ENCODE measurements around the gene CXCL14. TPM values are rescaled to one million over a fixed set of nuclear protein-coding genes. Genes with fewer than 3 reads are reported as not detected.

CXCL14 gene
- total RNA-seq, 1 experiment from 2014 or later, result not detected

GRCh38 chr5:135605221-135605620 is 26.4 kb upstream of the CXCL14 start:
- no peak for TF ChIP-seq CTCF (conservative IDR thresholded peaks at IDR 0.05; ENCODE audit: low read depth, low read length)
- no peak for TF ChIP-seq EZH2 (IDR thresholded peaks at IDR 0.05; ENCODE audit: borderline replicate concordance, low read depth, low read length, poor library complexity, severe bottlenecking)
- Histone ChIP-seq H3K36me3 (ENCODE audit: insufficient read depth, low read length, poor library complexity, severe bottlenecking) (no peaks in the 10 kb centered on the region), H3K4me3 (ENCODE audit: low read depth, low read length, poor library complexity, severe bottlenecking) (no peak overlapping the region), H3K9me3 (ENCODE audit: low read depth, low read length, poor library complexity, severe bottlenecking) (no peaks in the 10 kb centered on the region), H3K4me1 (ENCODE audit: insufficient read depth, low read length, poor library complexity, severe bottlenecking) (no peaks in the 10 kb centered on the region), H3K27me3 (replicated peaks; ENCODE audit: insufficient read depth, low read depth, low read length, poor library complexity) (peaks cover 42% of the 10 kb centered on the region), H3K27ac (ENCODE audit: low read depth, low read length, poor library complexity, severe bottlenecking) (no peak overlapping the region)
- DNase-seq (ENCODE audit: low spot score), result no peak
- CTCF ChIA-PET, result no interaction called here
- intact Hi-C loops (cut with micrococcal nuclease; ENCODE audit: unreplicated experiment), result no loop called here
- BruUV-seq (replicated peaks), result no TSS peak
- POLR2A ChIA-PET (ENCODE audit: low non-redundant PET), result no interaction called here

GRCh38 chr5:135604056-135604455 is 25.3 kb upstream of the CXCL14 start:
- H3K4me3 ChIP-seq (ENCODE audit: low read depth, low read length, poor library complexity, severe bottlenecking), result no peak overlapping the region
- H3K4me1 ChIP-seq (ENCODE audit: insufficient read depth, low read length, poor library complexity, severe bottlenecking), result no peaks in the 10 kb centered on the region
- no TSS peak for BruUV-seq (replicated peaks)
- TF ChIP-seq EZH2 (IDR thresholded peaks at IDR 0.05; ENCODE audit: borderline replicate concordance, low read depth, low read length, poor library complexity, severe bottlenecking), result no peak
- no peak for TF ChIP-seq CTCF (conservative IDR thresholded peaks at IDR 0.05; ENCODE audit: low read depth, low read length)
- CTCF ChIA-PET, result no interaction called here
- peaks cover 40% of the 10 kb centered on the region for H3K27me3 ChIP-seq (replicated peaks; ENCODE audit: insufficient read depth, low read depth, low read length, poor library complexity)
- POLR2A ChIA-PET (ENCODE audit: low non-redundant PET), result no interaction called here
- H3K9me3 ChIP-seq (ENCODE audit: low read depth, low read length, poor library complexity, severe bottlenecking), result no peaks in the 10 kb centered on the region
- H3K27ac ChIP-seq (ENCODE audit: low read depth, low read length, poor library complexity, severe bottlenecking), result no peak overlapping the region
- intact Hi-C loops (cut with micrococcal nuclease; ENCODE audit: unreplicated experiment), result no loop called here
- DNase-seq (ENCODE audit: low spot score), result no peak
- no peaks in the 10 kb centered on the region for H3K36me3 ChIP-seq (ENCODE audit: insufficient read depth, low read length, poor library complexity, severe bottlenecking)

GRCh38 chr5:135602882-135603721 is 24.3 kb upstream of the CXCL14 start:
- no TSS peak for BruUV-seq (replicated peaks)
- Histone ChIP-seq H3K27ac (ENCODE audit: low read depth, low read length, poor library complexity, severe bottlenecking) (no peak overlapping the region), H3K4me1 (ENCODE audit: insufficient read depth, low read length, poor library complexity, severe bottlenecking) (no peaks in the 10 kb centered on the region), H3K27me3 (replicated peaks; ENCODE audit: insufficient read depth, low read depth, low read length, poor library complexity) (peaks cover 46% of the 10 kb centered on the region), H3K4me3 (ENCODE audit: low read depth, low read length, poor library complexity, severe bottlenecking) (no peak overlapping the region), H3K9me3 (ENCODE audit: low read depth, low read length, poor library complexity, severe bottlenecking) (no peaks in the 10 kb centered on the region), H3K36me3 (ENCODE audit: insufficient read depth, low read length, poor library complexity, severe bottlenecking) (no peaks in the 10 kb centered on the region)
- ChIA-PET POLR2A (ENCODE audit: low non-redundant PET) (no interaction called here), CTCF (no interaction called here)
- TF ChIP-seq CTCF (conservative IDR thresholded peaks at IDR 0.05; ENCODE audit: low read depth, low read length) (no peak), EZH2 (IDR thresholded peaks at IDR 0.05; ENCODE audit: borderline replicate concordance, low read depth, low read length, poor library complexity, severe bottlenecking) (no peak)
- intact Hi-C loops (cut with micrococcal nuclease; ENCODE audit: unreplicated experiment), result no loop called here
- DNase-seq (ENCODE audit: low spot score), result no peak
